SKM-1 (cell line): Measurements from ENCODE around the gene CCDC188.

Experiments used
- DNase-seq: peaks from one replicate; lab custom pipeline; 2025; ENCODE audit not compliant: unreplicated experiment; lab: John Stamatoyannopoulos, UW

CCDC188 gene

DNA sequence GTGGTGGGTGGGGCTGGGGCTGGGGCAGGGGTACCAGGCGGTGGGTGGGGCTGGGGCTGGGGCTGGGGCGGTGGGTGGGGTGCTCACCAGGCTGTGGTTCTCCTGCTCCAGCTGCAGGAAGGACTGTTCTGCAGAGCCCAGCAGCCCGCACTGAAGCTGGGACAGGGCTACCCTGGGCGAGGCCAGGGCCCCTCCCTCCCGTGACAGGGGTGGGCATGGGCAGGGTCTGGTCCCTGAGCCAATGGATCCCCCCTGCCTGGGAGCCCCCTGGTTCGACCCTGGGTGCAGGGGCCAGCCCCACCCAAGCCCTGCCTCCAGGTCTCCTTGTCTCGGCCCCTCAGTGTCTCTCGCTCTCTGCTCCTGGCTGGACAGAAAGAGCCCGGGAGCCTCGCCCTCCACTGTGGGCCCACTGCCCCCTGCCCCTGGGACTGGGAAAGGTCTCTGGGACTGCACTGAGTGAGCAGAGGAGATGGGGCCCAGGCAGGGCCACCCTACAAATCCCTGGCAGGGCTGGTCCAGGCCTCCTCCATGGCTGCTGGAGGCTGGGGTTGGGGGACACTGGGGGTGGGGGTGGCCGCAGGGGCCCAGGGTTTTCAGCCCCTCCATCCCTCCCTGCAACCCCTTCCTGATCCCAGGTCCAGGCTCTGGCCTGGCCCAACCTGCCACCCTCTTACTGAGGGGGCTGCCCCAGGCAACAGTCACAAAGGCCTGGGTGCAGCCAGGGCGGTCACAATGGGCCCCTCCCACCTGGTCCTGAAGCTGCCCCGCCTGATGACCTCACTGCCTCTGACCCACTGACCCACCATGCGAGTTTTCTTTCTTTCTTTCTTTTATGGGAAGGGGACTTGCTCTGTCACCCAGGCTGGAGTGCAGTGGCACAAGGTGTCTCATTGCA is at the start of gene CCDC188:
Gene CCDC188 (minus strand): TSS at position 675 of the 895 bp plus-strand sequence. CDS start 69 bp downstream, at position 606.
- no peak for DNase-seq

- DNase-seq: no peak
Measured at GRCh38 chr22:20199906-20200305, 49.1 kb upstream of the CCDC188 start.

DNA sequence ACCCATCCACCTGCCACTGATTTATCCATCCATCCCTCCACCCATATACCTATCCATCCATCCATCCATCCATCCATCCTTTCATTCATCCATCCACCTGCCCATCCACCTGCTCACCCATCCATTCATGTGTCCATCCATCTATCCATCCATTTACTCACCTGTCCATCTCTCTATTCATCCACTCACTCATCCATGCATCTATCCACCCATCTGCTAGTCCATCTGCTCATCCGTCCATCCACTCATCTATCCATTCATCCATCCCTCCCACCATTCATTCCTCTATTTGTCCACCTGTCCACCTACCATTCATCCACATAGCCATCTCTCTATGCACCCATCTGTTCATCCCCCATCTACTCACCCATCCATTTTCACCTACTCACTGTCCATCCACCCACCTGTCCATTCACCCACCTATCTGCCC is 48.6 kb upstream of the CCDC188 start:
- DNase-seq: no peak

- DNase-seq: no peak
Measured at GRCh38 chr22:20198557-20199319, 47.9 kb upstream of the CCDC188 start.

DNA sequence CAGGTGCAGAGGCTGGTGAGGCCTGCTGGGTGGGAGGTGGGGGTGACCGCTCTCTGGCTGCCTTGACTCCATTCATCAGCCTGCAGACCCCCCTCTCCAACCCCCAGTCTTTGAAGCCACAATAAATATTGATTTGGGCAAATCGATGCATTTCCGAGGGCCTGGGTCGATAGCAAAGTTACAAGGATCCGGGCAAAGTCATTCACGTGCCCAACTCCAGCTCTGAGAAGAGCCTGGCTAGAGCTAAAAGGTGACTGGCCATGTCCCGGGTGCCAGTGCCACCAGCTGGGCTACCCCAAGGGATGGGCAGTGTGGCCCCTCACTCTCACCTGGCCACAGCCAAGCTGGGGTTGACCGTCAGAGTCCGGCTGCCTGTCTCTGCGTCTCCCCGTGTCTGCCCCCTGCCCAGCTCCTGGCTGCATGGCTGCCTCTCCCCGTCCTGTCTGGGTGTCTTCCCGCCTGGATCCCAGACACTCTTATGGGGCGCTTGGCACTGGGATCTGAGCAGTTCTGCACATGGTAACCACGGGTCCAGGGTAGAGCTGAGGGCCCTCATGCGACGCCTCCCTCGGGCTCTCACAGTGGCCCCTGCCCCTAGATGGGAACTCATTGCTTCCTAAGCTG is 46.7 kb upstream of the CCDC188 start:
- DNase-seq: no peak

- DNase-seq: no peak
Measured at GRCh38 chr22:20196094-20196842, 45.4 kb upstream of the CCDC188 start.

GRCh38 chr22:20194681-20195593 is 44.1 kb upstream of the CCDC188 start:
- no peak for DNase-seq

DNA sequence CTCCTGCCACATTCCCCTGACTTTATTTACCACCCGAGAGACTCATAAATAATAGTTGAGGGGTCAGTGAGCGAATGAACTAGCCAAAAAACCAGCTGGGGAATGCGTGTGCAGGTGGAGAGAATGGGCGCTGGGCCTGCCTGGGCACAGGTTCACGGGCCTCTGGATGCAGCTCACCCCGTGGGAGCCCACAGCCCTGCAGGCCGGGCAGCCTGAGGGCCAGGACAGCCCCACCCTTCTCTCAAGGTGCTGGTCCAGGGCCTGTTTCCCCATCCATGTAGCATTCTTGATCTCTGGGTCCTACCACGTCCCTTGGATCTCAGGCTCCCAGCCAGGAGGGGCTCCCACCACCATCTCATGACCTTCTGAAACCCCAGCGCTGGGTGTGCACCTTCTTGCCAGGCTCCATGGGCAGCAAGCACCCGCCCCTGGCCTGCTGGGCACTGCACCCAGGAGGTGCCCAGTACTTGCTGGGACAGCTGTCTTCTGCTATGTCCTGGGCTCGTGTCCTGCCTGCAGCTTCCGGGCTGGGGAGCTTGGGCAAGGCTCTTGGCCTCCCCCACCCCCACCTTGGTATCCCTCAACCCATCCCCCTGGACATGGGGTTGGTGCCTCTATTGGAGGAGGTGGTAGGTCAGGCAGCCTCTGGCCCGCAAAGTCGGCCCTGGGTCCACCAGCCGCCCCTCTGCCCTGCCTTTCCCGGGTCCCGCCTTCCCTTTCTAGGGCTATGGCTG is 43.1 kb upstream of the CCDC188 start:
- DNase-seq: no peak

GRCh38 chr22:20192972-20193760 is 42.3 kb upstream of the CCDC188 start:
- DNase-seq: no peak

DNA sequence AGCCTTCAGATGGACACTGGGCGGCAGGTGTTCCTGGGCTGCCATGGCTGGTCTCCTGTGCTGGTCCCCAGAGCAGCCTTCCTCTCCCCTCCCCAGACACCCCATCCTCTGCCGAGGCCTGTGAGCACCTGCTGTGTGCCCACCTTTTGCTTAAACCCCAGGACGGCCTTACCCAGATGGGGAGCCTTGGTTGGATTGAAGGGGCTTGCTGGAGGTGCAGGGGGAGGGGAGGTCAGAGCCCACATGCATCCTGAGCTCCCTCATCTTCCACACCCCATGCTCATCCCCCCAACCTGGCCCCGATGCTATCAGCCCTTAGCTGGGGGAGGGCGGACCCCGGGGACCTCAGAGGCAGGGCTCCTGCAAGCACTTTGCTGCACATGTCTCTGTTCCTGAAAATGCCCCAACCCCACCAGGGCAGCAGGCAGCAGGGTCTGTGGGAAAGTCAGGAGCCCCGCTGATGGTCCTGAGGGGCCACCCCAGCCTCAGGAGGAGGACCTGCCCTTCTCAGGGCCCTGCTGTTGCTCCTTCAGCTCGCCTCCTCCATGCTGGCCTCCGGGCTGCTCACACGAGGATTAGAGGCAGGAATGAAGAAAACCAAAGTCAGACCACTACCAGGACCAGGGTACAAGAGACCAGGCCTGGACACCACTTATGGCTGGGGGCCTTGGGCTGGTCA is 41.6 kb upstream of the CCDC188 start:
- no peak for DNase-seq

DNA sequence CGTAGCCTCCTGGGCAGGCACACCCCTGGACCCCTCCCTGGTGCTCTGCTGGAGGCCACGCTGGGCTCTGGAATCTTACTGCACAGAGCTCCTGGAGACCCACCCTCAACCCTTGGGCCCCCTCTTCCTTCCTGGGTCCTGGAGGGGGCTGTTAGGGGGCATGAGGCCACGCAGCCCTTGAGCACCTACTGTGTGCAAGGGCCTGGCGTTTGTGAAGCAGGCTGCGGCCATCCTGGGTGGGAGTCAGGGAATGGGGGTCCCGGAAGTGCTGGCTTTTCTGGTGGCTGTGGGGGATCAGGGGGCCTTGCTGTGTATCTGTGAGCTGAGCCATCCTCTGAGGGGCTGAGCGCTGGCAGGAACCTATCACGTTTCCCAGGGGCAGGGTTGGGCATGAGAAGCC is 40.9 kb upstream of the CCDC188 start:
- no peak for DNase-seq

GRCh38 chr22:20191000-20191515 is 40.2 kb upstream of the CCDC188 start:
- no peak for DNase-seq

DNA sequence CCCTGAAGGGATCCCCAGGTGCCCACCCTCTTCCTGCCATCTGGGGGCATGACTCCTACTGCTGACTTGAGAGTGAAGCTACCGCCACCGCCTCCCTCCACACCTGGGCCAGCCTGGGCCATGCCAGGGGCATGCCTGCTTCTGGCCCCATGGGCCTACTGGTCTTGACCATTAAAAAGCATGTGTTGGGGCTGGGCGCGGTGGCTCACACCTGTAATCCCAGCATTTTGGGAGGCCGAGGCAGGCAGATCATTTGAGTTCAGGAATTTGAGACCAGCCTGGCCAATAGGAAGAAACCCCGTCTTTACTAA is 37.7 kb upstream of the CCDC188 start:
- no peak for DNase-seq

- DNase-seq: no peak
Measured at GRCh38 chr22:20187777-20188566, 37.1 kb upstream of the CCDC188 start.

GRCh38 chr22:20186871-20187546 is 36.2 kb upstream of the CCDC188 start:
- no peak for DNase-seq

- DNase-seq: no peak
Measured at GRCh38 chr22:20186183-20186870, 35.5 kb upstream of the CCDC188 start.
